Neural crest cell (in vitro differentiated cells): ENCODE data around the gene LARP1B. TPM values are rescaled to one million over a fixed set of nuclear protein-coding genes. Genes with fewer than 3 reads are reported as not detected.
"Not testable (repeated sequence)": the region's sequence is repeated elsewhere in the genome, so short reads cannot be mapped to it uniquely, and the experiment has no call there.

Experiments
- DNase-seq: peaks from one replicate; pipeline ENCODE4 v3.0.0; 2021; ENCODE audit warnings: low read depth, mixed read lengths, low spot score
- H3K27ac Mint-ChIP-seq: one replicate; pipeline ENCODE4 v1.8.0; 2021; ENCODE audit warnings: mild to moderate bottlenecking, mixed read lengths; ENCODE audit not compliant: unreplicated experiment
- H3K27me3 Mint-ChIP-seq: 2 replicates; pipeline ENCODE4 v1.8.0; 2021; ENCODE audit warnings: low read depth, mild to moderate bottlenecking, mixed read lengths
- H3K36me3 Mint-ChIP-seq: 2 replicates; pipeline ENCODE4 v1.8.0; 2021; ENCODE audit warnings: low read depth, mild to moderate bottlenecking, mixed read lengths
- H3K4me1 Mint-ChIP-seq: 2 replicates; pipeline ENCODE4 v1.8.0; 2021; ENCODE audit warnings: mixed read lengths
- H3K4me3 Mint-ChIP-seq: one replicate; pipeline ENCODE4 v1.8.0; 2021; ENCODE audit warnings: mild to moderate bottlenecking, mixed read lengths
- H3K9me3 Mint-ChIP-seq: 2 replicates; pipeline ENCODE4 v1.8.0; 2021; ENCODE audit warnings: mixed read lengths
- total RNA-seq: library from RNA; stranded (reverse); gene quantifications from 2 replicates; pipeline ENCODE4 v1.2.1, GENCODE V29; 2021
- TF ChIP-seq, protein P1 (sequence below): fragments of 200-600 bp; sonication (generic); conservative IDR thresholded peaks from 2 replicates; pipeline ENCODE4 v1.5.0; 2021; ENCODE audit warnings: antibody characterized with exemption, mild to moderate bottlenecking

LARP1B gene
- total RNA-seq, 1 donor from 2014 or later: 15.6 TPM

DNA sequence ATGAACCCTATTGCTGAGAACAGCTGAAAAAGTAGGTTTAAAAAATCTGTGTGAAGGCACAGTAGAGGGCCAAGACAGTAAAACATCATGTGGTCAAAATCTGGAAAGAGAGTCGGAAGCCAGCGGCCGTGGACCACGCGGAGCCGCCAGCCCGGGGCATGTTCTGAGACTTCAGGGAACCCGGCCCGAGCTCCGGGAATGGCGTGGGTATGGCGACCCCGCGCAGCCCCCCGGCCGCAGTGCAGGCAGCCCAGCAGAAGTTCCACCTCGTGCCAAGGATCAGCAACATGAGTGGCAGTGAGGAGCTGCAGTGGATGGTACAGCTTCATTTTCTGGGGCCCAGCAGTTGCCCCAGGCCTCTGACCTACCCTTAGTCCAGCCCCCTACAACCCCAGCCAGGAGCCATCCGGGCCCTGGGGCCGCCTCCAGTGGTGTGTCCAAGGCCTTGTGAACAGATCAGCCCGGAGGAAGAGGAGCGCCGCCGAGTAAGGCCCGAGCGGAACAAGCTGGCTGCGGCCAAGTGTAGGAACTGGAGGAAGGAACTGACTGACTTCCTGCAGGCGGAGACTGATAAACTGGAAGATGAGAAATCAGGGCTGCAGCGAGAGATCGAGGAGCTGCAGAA is 94.2 kb downstream of the LARP1B start:
- Mint-ChIP-seq H3K4me3 (no peak overlapping the region), H3K36me3 (peaks cover 32% of the 10 kb centered on the region), H3K4me1 (no peaks in the 10 kb centered on the region), H3K27me3 (no peaks in the 10 kb centered on the region), H3K9me3 (peaks cover 8% of the 10 kb centered on the region), H3K27ac (no peak overlapping the region)
- DNase-seq: no peak
- TF ChIP-seq, protein P1, sequence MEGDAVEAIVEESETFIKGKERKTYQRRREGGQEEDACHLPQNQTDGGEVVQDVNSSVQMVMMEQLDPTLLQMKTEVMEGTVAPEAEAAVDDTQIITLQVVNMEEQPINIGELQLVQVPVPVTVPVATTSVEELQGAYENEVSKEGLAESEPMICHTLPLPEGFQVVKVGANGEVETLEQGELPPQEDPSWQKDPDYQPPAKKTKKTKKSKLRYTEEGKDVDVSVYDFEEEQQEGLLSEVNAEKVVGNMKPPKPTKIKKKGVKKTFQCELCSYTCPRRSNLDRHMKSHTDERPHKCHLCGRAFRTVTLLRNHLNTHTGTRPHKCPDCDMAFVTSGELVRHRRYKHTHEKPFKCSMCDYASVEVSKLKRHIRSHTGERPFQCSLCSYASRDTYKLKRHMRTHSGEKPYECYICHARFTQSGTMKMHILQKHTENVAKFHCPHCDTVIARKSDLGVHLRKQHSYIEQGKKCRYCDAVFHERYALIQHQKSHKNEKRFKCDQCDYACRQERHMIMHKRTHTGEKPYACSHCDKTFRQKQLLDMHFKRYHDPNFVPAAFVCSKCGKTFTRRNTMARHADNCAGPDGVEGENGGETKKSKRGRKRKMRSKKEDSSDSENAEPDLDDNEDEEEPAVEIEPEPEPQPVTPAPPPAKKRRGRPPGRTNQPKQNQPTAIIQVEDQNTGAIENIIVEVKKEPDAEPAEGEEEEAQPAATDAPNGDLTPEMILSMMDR: no peak

DNA sequence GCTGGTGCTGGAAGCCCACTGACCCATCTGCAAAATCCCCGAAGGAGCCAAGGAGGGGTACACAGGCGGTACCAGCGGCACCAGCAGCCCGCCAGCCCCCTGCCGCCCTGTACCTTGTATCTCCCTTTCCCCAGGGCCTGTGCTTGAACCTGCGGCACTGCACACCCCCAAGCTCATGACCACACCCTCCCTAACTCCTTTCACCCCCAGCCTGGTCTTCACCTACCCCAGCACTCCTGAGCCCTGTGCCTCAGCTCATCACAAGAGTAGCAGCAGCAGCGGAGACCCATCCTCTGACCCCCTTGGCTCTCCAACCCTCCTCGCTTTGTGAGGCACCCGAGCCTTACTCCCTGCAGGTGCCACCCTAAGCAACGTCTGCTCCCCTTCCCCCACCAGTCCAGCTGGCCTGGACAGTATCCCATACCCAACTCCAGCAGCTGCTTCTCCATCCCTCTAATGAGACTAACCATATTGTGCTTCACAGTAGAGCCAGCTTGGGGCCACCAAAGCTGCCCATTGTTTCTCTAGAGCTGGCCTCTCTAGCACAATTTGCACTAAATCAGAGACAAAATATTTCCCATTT is 94.9 kb downstream of the LARP1B start:
- no peaks in the 10 kb centered on the region for H3K4me1 Mint-ChIP-seq
- no peaks in the 10 kb centered on the region for H3K27me3 Mint-ChIP-seq
- no peak for DNase-seq
- peaks cover 8% of the 10 kb centered on the region for H3K9me3 Mint-ChIP-seq
- no peak overlapping the region for H3K4me3 Mint-ChIP-seq
- H3K36me3 Mint-ChIP-seq: peaks cover 32% of the 10 kb centered on the region
- H3K27ac Mint-ChIP-seq: no peak overlapping the region
- TF ChIP-seq, protein P1: no peak

DNA sequence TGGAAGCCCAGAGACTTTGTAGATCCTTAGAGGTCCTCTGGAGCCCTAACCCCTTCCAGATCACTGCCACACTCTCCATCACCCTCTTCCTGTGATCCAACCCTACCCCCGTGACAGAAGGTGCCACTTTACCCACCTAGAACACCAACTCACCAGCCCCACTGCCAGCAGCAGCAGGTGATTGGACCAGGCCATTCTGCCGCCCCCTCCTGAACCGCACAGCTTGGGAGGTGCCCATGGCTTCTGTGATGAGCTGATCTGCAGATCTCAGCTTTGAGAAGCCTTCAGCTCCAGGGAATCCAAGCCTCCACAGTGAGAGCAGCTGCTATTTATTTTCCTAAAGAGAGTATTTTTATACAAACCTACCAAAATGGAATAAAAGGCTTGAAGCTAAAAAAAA is 95.4 kb downstream of the LARP1B start:
- H3K4me3 Mint-ChIP-seq: not testable (repeated sequence)

DNA sequence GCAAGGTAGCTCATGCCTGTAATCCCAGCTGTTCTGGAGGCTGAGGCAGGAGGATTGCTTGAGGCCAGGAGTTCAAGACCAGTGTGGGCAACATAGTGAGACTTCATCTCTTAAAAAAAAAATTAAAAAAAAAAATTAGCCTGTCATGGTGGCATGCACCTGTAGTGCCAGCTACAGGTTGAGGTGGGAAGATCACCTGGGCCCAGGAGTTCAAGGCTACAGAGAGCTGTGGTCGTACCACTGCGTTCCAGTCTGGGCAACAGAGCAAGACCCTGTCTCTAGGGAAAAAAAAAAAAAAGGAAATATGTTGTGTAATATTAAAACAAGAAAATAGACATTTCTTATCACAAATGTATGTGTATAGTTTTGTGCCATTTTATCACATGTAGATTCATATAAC is 97.8 kb downstream of the LARP1B start:
- no peak for DNase-seq
- Mint-ChIP-seq H3K36me3 (peaks cover 29% of the 10 kb centered on the region), H3K4me3 (no peak overlapping the region), H3K9me3 (peaks cover 8% of the 10 kb centered on the region), H3K27ac (no peak overlapping the region), H3K4me1 (no peaks in the 10 kb centered on the region), H3K27me3 (no peaks in the 10 kb centered on the region)
- TF ChIP-seq, protein P1: no peak

More for the DNA sequence above, 95.4 kb downstream of the LARP1B start:
- DNase-seq, H3K27me3 Mint-ChIP-seq, H3K27ac Mint-ChIP-seq, H3K9me3 Mint-ChIP-seq, H3K4me1 Mint-ChIP-seq: not testable (repeated sequence)
- peaks cover 32% of the 10 kb centered on the region for H3K36me3 Mint-ChIP-seq

DNA sequence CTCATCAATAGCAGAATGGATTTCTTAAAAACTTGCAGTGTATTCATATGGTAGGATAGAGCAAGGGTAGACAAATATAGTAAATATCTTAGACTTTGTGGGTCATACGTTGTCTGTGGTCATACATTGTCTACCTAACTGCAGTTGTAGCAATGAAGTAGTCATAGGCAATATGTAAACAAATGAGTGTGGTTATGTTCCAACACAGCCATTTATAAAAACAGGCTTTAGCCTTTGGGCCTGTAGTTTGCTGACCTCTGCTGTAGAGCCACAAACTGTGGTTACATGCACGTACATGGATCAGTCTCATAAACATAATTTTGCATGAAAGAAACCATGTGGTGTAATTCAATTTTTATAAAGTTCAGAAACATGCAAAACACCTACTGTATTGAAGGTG is 98.9 kb downstream of the LARP1B start:
- Mint-ChIP-seq H3K9me3 (peaks cover 8% of the 10 kb centered on the region), H3K4me3 (no peak overlapping the region), H3K27ac (no peak overlapping the region), H3K27me3 (no peaks in the 10 kb centered on the region), H3K36me3 (peaks cover 26% of the 10 kb centered on the region), H3K4me1 (no peaks in the 10 kb centered on the region)
- TF ChIP-seq, protein P1: no peak
- DNase-seq: no peak

DNA sequence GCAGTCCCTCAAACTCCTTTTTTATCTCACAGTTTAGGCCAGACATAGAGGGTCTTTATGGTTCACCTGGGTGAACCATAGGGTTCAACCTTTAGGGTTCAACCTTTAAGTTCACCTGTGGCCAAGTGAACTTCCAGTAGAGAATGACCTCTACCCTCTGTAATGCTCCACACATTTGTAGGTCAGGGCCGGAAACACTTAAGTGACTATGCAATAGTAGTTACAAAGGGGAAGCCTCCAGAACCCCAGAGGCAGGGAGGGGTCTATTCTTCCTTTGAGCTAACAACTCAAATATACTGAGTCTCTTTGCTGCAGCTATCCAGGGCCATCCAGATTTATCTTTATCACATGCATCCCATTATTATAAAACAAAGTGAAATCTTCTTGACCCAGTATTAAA is 100.0 kb downstream of the LARP1B start:
- Mint-ChIP-seq H3K27ac (no peak overlapping the region), H3K4me1 (no peaks in the 10 kb centered on the region)
- TF ChIP-seq, protein P1: no peak

More for the DNA sequence above, 100.0 kb downstream of the LARP1B start:
- no peak for DNase-seq
- Mint-ChIP-seq H3K4me3 (no peak overlapping the region), H3K9me3 (peaks cover 8% of the 10 kb centered on the region), H3K36me3 (peaks cover 18% of the 10 kb centered on the region), H3K27me3 (no peaks in the 10 kb centered on the region)
